Stimulated activated CD4-positive, alpha-beta T cell treated with anti-CD3 and anti-CD28 coated beads, Interleukin-4, amount 100 ng/mL, for 48 hours (primary cell): ENCODE results near the gene CACNG4.

ENCODE experiments used
- DNase-seq, 2 donors: peaks; one replicate each; pipeline ENCODE4 v3.0.0-alpha.2; 2020; ENCODE audit warnings: low read depth in 2 of 2

The CACNG4 gene

DNA sequence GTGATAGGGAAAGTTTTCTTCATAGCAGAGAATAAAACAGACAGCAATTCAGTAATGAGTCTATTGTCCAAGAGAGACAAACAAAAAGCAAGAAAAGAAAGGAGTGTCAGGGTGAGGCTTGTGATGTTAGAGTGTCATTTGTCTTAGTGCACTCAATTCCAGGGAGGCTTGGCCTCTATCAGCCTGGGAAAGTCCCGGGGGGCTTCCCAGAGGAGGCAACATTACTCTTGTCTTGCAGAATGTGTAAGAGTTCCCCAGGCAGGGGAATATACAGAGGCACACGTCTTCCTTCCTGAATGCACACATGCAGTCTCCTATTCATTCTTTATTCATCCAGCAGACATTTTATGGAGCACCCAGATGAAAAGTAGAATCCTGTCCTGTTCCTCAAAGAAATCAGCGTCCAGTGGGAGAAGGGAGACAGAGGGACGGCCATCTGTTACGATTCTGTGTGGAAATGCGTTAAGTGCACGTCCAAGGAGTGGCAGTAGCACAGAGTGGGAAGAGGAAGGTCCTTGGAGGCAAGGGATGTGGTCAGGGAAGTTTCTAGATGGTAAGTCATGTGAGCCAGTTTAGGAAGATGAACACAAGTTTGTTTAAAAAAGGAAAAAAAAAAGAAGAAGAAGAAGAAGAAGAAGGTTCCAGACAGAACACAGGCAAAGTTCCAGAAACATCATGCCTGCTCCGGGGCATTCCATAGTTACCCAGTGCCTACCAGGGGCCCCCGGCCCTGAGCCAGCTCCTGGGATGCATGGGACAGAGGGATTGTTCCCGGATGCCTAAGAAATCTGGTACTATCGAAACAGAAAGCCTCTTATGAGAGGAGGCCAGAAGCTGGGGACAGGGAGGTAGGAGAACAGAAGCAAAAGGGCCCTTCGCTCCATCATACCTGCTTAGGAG, 21.1 kb downstream of the CACNG4 start:
- no peak for DNase-seq

DNA sequence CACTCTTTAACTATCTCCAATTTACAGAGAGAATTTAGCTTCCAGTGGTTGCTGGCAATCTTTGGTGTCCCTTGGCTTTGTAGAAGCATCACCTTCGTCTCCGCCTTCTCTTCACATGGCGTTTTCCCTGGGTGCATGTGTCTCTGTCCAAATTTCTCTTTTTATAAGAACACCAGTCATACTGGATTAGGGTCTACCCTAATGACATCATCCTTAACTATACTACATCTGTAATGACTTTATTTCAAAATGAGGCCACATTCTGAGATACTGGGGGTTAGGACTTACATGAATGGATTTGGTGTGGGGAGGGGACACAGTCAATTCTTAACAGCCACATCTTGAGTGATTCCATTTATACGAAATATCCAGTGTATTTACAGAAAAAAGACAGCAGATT, 22.2 kb downstream of the CACNG4 start:
- DNase-seq: no peak

DNA sequence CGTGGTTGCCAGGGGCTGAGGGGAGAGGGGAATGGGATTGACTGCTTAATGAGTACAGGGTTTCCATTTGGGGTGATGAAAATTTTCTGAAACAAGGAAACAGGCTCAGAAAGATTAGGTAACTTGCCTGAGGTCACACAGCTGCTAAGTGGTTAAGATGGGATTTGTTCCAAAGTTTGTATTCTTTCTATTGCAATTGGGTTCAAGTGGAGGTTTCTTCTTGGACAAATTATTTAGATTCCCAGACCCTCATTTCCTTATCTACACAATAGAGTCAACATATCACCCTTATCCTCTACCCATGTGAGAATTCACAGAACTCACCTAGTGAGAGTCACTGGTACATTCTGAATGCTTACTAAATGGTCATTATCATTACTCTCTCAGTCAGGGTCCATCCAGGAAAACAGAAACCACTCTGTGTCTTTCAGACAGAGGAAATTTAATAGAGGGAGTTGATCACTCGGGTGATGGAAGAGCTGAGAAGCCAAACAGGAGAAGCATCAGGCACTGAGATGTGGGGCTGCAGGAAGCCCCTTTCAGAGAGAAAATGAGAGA, 22.6 kb downstream of the CACNG4 start:
- DNase-seq: no peak

DNA sequence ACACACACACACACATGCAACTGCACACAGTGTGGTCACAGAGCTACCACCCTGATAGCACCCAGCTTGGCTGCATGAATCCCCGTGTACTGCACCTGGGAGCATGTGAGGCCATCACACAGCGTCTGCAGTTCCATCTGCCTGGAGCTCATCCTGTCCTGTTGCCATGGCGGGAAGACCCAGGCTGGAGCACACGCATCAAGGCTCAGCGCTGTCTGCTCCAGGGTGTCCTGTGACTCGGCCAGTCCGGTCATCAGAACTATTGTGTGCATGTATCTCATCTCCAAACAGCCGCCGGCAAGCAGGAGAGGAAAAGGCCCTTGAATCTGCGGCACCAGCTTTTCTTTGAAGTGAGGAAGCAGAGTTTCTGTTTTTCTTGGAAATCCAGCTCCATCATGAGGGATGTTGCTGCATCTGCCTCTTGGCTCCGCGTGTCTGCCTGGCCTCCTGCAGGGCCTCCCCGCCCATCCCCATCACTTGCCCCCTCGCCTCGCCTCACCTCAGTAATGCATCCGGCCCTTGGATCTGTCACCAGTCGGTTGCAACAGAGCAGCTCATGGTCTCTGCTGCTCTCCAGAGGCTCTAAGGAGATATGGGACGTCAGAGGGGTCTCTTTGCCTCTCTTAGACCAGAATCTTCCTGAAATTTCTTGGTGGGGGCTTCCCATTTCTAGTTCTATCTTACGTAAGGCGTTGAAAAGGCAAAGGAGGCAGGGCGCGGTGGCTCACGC, 23.7 kb downstream of the CACNG4 start:
- no peak for DNase-seq

DNA sequence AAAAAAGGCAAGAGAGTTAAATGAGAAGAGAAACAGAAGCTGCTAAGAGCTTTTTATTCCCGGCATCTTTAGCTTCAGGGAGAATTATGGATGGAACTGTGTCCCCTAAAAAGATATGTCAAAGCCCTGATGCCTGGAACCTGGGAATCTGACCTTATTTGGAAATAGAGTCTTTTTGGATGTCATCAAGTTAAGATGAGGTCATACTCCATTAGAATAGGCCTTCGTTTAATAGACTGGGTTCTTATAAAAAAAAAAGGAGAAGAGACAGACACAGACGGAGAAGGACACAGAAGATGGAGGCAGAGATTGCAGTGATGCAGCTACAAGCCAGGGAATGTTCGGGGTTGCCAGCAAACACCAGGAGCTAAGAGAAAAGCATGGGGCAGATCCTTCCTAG, 24.6 kb downstream of the CACNG4 start:
- no peak for DNase-seq

DNA sequence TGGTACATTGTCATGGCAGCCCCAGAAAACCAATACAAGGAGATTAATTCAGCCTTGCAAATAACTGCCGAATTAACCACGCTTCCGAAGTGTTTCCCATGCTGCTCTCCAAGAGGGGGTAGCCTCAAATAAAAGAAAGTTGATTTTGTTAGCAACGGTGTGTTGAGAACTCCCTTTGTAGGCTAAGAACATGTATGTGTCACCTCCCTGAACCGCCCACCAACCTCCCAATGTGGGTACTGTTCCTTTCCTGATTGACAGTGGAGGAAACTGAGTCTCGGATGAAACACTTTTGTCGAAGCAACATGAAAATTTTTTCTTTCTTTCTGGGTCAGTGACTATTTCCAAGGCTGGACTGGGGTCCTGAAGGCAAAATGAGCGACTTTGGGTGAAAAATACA, 25.1 kb downstream of the CACNG4 start:
- no peak for DNase-seq

DNA sequence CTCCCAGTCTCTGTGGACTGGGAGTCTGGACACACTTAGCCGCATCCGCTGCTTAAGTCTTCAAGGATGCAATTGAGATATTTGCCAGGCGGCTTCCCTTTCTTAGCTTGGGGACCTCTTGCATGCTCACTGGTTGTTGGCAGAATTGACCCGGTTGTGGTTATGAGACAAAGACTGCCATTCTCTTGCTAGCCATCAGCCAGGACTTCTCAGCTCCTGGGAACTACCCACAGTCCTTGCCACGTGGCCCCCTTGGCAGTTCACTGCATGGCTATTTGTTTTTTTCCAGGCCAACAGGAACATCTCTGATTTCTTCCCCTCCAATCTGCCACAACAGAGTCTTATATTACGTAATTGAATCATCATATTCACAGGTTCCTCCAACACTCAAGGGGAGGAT, 25.5 kb downstream of the CACNG4 start:
- no peak for DNase-seq

DNA sequence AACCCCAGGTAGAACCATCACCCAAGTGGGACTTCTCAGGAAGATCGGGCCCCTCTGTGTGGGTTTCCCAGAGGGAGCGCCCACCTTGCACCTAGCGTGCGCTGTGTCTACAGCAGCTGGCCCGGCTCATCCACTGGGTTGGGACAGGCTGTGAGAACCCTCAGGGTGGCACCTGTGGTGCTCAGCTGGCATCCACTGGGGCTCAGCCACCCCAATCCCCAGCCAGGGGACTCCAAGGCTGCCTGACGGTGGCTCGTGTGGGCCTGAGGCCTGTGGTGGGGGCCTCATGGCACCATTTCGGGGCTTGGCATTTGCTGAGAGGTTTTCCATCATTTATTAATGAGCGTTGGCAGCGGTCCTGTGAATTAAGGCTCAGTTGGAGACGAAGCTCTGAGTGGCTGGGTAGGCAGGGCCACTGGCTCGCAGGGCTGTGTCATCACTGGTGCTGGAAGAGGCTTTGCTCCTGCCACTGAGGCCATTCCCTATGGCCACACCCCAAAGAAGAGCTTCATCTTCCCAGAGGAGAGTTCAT, 28.5 kb downstream of the CACNG4 start:
- DNase-seq: no peak

DNA sequence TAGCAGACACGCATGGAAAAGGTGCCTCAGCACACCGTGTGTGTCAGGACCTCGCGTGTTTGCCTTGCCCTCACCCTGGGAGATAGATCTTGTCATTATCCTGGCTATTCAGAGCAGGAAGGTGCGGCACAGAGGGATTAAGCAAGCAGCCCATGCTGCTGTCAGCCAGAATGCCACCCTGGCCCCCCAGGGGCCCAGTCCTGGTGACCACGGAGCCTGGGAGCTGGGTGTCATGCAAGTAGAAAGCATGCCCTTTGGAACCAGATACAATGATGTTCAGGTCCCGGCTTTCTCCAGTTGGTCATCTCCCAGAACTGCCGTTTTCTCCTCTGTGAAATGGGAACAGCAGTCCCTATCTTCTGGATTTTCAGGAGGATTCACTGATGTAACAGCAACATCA, 29.9 kb downstream of the CACNG4 start:
- no peak for DNase-seq

DNA sequence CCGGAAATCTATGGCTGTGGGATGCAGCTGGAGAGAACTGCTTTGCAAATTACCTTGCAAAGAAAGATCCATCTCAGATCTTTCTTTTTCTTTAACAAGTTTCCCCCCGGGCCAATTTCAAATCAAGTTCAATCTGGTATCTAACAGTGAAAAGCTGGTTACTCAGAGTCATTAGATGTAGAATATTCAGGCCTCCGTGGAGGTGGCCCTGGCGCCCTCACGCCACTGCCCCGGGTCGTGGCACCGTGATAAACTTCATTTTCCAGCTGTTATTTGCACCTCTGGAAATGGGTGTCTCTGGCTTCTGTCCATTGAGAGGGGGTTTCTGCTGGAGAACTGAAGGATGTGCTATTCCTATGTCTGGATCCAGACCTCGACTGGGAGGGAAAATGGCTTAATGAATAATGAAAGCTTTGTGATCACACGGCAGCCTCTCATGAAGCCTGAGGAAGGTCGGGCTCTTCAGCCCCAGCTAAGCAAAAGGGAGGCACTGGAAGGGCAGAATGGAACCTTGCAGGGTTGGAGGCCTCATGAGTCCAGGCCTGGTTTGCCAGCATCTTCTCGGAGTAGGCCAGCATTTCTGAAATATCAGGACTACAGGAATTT, 30.5 kb downstream of the CACNG4 start:
- DNase-seq: no peak

DNA sequence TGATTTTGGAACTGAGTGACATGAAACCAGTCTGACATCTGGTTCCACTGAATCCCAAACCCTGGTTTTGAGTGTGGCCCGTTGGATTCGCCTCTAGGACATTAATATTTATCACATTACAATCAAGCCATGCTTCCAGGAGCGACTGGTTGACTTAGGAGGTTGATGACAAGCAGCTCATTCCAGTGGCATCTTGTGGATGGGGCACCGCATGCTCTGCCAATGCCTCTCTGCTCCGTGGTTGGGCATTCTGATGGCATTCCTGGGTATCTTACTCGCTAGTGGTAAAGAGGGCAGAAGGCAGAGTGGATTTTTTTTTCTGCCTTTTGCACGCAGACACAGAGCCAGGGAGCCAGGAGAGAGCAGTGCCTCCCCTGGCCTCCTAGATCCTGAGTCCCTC, 31.4 kb downstream of the CACNG4 start:
- DNase-seq: no peak

DNA sequence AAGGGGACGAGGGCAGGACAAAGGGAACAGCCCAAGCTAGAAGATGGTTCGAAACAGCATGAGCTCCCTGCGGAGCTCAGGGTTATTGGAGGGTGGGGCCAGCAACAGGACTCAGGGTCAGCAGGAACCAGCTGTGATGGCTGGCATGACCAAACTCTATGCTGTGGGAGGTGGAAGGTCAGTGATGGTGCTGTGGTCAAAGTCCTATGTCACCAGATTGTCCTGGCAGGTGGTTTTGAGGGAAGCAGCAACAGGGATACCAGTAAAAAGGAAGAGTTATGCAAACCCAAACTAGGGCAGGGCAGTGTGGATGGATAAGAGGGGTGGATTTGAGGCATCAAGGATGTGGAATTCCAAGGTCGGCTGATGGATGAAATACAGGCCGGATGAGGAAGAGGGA, 32.4 kb downstream of the CACNG4 start:
- DNase-seq: no peak

DNA sequence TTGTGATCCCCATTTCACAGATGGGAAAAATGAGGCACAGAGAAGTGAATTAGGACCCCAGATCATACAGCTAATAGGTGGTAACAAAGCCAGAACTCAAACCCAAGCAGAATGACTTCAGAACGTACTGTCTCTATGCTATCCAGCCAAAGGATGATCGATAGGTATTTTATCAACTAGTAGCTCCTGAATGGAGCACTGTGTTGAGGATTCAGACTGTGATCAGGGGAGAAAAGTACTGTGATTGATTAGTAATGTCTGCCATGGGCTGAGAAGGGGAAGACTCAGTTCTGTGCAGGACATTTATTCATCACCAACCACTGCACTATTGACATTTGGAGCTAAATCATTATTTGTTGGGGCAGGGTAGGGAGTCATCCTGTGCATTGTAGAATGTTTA, 38.7 kb downstream of the CACNG4 start:
- no peak for DNase-seq

DNA sequence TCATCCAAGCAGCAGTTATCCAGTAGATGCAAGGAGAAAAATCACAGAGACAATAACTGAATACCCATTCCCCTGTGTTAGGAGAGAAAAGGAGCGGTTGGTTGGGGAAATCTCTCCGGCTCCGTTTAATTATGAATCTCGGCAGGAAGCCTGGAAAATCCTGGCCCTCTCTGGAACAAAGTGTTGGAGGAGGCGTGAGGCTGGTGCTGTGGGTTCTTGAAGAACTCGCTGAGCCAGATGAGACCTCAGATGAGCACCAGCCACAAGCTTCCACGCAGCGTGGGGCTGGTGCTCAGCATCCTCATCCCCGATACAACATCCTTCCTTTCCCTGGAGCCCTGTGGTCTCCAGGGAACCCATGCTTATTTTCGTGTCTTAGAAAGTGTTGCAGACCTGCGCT, 39.7 kb downstream of the CACNG4 start:
- DNase-seq: no peak

DNA sequence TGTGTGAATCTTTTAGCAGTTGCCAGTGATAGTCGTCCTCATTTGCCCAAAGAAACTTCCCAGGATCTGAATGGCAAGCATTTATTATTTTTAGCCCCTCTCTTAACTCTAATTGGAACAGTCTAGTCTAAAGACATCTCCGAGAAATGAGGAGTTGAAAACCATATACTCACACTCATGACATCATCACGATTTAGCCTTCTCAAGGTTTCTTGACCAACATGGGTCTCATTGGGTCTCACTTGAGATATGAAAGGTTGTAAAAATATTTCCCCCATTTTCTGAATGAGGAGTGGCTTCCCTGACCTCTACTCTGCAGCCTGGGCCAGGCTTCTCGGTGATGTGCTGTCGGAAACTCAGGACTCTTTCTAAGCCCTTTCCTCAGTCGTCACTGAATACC, 42.8 kb downstream of the CACNG4 start:
- no peak for DNase-seq

DNA sequence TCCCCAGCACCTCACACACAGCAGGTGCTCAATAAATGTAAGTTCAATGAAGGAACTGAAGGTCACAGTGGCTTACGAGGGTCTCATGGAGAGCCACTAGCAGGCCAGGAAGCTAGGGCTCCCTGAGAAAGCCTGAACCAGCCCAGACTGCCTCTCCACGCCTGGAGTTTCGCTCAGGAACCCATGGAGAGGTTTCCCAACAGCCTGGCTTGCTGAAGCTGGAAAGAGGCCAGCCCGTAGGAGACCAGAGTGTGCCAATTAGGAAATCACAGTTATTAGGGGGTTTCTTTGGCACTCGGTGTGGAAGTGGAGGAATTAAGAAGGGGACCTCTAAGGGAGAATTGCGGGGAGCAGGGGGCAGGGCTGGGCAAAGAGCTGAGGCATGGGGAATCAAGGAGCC, 43.6 kb downstream of the CACNG4 start:
- no peak for DNase-seq

DNA sequence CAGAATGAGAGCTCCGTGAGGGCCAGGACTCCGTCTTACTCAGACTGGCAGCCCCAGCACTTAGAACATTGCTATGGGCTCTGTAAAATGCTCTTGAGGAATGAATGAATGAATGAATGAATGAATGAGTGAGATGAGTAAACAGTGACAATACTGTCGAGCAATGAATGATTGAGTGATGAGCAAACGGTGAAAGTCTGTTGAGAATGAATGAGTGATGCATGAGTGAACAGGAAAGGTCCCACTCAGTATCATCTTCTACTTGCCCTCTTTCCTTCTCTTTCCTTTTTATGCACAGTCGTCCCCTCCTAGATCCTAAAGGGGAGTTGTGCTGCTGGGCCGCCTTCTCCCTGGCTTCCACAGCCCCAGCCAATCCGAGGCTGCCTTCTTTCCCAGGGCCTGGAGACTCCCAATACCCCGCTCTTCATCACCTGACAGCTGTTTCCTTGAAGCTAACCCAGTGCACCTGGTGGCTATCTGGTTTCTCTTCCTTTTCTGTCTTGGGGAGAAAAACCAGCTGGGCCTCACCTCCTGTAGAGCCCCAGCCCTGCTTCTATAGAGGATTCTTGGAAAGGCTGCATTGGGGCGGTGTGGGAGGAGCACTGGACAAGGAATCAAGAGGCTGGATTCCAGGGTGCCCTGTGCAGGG, 47.1 kb downstream of the CACNG4 start:
- no peak for DNase-seq

DNA sequence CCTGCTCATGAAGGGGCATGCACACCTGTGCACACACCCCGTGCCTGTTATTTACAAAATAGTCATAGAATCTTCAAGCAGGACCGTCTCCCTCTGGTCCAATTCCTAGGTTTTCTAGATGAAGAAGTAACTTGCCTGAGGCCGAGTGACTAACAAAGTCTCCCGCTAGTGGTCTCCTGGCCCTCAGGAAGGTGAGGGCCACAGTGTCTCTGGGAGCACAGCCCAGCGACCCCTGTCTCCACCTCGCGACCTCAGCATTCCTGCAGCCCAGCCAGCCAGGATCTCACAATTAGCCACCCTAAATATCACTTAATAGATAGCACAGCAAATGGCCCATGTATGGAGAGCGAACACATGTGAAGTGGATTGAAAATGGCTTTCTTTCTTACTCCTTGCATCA, 49.4 kb downstream of the CACNG4 start:
- DNase-seq: no peak

DNA sequence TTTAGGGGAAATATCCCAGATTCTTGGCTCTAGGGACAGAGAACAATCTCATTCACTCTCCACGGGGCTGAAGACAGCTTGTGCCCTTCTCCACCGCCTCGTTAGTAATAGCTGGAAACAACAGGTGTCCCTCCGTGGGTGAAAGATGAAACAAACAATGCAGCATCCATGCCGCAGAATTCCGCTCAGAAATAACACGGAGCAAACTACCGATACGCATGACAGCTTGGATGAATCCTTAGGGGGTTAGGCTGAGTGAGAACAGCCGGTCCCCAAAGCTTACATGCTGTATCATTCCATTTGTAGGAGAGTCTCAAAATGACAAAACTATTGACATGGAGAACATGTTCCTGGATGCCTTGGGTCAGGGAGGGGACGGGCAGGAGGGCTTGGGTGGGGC, 50.5 kb downstream of the CACNG4 start:
- DNase-seq: no peak

DNA sequence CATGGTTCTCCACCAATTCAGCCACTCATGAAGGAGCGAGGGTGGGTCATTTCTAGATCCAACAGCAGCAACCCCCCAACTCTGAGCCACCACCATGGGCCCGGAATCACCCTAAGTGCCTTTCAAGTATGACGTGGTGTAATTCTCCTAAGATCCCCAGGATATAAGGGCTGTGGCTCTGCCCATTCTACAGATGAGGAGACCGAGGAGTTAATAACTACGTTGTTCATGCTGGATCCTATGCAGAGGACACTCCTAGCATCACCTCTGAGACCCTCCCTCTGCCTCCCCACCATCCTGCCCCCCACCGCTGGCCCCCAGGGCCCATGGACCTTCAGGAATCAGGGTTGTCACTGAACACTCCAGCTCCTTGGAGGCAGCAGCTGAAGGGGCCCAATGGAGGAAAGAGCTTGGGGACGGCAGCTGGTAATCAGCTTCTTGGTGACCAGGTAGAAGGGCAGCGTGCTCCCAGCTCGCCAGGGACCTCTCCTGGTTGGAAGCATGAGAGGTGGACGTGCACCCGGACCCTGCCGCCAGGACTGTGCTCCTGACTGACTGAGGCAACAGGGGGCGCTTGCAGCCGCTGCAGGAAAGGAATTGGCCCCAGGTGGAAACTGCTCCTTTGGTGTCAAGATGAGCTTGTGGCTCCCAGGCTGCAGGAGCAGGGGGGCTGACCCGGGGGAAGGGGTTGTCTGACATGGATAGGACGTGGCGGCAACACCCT, 51.7 kb downstream of the CACNG4 start:
- no peak for DNase-seq

DNA sequence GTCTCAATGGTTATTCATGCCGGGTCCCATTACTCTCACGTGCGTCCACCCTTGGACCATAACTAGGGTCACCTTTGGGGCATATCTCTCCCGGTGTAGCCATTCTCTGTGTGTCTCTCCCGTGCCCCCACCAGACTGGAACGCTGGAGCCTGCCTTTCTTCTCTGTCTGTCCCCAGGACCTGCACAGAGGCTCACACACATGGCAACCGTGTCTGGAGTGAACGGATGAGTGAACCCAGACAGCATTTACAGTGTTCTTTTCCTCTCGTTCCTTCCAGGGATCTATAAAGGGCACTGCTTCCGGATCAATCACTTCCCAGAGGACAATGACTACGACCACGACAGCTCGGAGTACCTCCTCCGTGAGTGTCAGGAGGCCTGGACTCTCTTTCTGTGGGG, 53.4 kb downstream of the CACNG4 start:
- no peak for DNase-seq
